Measurements from ENCODE around the gene PLLP.
A peak's percentile ranks its signal among the peaks of the same experiment; 100 is the strongest.
"Not testable (repeated sequence)": the region's sequence is repeated elsewhere in the genome, so short reads cannot be mapped to it uniquely, and the experiment has no call there.

PLLP gene

GRCh38 chr16:57303021-57303909, 18.8 kb upstream of the PLLP start:
- no peak for DNase-seq (ENCODE audit: low spot score)

GRCh38 chr16:57301126-57301817, 16.8 kb upstream of the PLLP start:
- no peak for DNase-seq (ENCODE audit: low spot score)

DNA sequence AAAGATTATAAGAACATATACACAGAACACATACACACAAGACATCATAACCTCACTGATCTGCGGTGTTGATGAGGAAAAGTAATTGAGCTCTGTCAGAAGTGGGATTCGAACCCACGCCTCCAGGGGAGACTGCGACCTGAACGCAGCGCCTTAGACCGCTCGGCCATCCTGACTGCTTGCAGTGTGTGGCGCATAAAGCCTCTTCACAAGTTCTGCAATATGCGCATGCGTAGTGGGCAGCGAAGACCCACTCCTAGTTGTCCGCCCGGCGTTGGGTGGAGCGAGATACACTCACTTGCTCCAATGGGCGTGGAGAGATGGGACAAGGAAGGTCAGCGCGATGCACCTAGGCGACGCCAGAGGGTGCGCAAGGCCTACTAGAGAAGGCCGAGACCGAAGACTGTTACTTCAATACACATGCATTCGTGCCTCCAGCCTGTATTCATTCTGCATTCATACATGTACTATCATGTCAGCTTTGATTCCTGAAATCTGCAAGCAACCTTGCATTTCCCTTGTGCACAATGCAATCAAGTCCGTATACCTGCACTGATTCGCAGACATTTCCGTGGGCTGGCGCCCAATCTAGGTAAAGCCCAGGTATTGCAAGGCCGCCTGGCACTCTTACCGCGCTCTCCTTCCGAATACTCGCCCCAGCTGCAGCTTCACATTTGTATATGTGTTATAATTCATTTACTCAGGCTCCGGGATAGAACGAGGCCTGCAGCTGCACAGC, 16.1 kb upstream of the PLLP start:
- DNase-seq (ENCODE audit: low spot score), result peak; percentile 96

DNA sequence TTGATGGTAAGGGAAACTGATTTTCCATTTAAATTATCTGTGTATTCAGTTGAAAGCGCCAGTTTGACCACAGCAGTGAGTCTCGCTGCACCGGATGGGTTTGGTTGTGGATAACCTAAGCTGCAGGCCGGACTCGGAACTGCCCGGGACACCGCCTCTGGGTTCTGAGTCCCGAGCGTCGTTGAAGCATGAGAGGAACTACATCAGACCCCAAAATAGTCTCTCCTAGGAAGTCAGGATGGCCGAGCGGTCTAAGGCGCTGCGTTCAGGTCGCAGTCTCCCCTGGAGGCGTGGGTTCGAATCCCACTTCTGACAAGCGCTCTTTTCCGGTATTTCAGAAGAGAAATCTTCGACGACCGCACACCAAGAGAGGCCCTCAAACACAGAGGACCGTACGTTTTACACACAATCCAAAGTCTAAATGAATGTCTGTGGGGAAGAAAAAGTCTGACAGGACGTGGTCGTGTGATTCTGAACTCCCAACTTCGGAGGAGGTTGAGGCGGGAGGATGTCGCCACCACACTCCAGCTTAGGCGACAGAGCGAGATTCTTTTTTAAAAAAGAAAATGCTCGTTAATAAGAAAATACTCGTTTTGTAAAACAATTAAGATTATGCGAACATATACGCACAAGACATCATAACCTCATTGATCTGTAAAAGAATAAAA, 15.4 kb upstream of the PLLP start:
- DNase-seq (ENCODE audit: low spot score), result peak; percentile 84

DNA sequence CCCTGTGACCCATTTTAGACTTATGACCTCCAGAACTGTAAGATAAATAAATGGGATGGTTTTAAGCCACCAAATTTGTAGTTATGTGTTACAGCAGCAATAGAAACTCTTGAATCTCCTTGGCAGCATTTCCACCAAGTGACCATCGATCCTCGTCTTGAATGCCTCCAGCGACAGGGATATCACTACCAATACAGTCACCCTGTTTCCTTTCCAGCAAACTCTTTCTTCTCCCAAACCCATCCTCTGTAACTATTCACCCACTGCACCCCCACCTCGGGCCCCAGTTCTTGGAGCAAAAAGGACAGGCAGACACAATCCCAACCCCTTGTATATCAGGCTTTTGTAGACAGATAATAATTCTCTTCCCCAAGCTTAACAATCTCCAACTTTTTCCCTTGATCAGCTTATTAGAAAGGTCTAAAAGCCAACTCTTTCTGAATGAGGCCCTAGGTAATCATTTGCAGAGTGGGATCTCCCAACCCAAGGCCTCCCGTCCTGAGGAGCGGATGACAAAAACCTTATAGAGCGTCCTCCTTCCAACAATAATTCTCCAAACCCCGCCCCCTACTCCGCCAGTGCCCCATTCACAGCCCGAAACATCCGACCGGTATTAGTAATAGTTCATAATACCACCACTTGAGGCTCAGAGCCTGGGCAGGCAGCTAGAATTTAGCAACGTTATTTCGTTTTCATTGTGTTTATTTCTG, 14.7 kb upstream of the PLLP start:
- DNase-seq (ENCODE audit: low spot score), result peak; percentile 65

GRCh38 chr16:57297856-57298255, 13.4 kb upstream of the PLLP start:
- DNase-seq (ENCODE audit: low spot score), result no peak

DNA sequence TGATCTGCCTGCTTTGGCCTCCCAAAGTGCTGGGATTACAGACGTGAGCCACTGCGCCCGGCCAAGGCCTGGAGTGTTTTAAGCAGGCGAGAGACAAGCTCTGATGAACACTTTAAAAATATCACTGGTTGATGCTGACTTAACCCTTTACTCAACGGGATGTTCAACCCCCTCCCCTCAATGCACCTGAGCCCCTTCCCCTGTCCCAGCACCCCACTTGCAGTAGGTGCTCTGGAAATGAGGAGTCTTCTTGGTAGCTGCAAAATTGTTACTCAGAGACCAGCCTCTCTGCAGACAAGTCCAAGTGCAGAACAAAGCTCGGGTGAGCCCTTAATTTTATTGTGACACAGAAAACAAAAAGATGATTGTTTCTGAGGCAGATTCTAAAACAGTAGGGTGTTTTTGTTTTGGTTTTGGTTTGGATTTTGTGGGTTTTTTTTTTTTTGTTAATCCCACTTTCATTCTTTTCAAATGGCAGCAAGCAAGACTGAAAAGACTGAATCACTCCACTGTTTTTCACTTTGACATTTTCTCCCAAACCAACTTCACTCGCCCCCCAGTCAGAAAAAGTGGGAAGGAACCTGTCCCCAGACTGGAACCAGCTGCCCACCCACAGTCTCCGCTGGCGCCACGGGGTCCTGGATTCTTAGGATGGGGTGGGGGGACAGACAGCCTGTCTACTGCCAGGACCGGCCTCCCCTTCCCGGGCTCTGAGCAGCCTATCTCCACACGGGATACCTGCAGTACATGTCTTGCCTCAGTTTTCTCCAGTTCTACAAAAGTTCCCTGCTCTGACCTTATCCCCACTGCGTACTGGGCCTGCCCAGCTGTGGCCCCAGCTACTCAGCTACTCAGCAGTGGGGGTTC, 5.2 kb upstream of the PLLP start:
- DNase-seq (ENCODE audit: low spot score), result no peak

DNA sequence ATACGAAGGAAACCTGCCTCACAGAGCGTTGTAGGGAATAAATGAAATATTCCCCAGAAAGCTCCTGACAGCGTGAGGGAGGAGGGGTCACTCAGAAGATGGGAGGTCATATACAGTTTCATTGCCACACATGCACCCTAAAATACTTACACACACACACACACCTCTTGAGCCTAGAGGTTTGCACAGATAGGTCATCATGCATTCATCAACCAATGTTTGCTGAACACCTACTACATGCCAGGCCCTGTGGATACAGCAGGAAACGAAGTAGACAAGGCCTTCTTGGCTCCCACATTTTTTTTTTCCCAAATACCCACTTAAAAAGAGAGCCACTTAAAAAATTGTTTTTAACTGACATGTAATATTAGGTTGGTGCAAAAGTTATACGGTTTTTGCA, 907 bp upstream of the PLLP start:
- no peak for DNase-seq (ENCODE audit: low spot score)

DNA sequence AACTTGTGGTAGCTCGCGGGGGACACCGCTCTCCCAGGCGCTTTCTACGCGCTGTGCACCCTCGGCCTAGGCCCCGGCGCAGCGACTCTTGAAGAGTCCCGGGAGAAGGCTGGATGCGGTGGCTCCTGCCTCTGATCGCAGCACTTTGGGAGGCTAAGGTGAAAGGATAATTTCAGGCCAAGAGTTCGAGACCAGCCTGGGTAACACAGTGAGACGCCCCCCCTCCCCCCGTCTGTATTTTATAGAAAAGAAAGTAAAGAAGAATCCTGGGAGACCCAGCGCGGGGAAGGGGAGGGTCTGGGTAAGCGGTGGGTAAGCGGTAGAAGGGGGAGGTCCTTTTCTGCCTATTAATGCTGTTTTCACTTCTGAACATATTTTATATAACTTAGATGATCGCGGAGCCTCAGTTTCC, 486 bp upstream of the PLLP start:
- no peak for DNase-seq (ENCODE audit: low spot score)

GRCh38 chr16:57283959-57284208, 588 bp downstream of the PLLP start:
- no peak for DNase-seq (ENCODE audit: low spot score)

DNA sequence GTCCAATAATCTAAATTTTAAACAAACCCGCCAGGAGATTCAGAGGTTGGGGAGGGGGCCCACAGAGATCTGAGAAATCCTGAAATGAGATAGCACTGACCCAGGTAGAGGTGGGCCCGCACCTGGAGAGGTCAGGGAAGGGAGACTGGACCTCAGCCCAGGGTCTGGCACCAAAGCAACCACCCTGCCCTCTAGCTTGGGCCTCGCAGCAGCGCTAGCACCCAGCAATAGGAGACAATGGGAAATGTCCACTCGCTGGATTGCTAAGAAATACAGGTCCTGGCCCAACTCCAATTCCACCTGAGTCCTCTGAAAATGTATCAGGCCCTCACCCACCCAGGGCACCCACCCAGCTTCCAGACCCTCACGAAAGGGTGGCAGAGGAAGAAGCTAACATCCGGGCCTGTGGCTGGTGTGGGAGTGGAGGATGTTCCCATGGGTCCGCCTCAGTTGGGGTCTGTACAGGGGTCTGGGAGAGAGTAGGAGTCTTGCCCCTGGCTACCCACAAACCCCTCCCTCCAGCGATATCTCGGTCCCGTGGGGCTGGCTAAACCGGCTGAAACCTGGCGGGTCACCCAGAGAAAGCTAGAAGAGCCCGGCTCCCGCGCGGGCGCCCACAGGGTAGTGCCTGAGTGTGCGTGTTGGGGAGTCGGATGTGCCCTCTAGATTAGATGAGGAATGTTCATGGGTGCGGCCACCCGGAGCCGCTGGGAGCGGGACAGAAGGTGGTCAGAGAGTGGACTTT, 1.1 kb downstream of the PLLP start:
- no peak for DNase-seq (ENCODE audit: low spot score)

DNA sequence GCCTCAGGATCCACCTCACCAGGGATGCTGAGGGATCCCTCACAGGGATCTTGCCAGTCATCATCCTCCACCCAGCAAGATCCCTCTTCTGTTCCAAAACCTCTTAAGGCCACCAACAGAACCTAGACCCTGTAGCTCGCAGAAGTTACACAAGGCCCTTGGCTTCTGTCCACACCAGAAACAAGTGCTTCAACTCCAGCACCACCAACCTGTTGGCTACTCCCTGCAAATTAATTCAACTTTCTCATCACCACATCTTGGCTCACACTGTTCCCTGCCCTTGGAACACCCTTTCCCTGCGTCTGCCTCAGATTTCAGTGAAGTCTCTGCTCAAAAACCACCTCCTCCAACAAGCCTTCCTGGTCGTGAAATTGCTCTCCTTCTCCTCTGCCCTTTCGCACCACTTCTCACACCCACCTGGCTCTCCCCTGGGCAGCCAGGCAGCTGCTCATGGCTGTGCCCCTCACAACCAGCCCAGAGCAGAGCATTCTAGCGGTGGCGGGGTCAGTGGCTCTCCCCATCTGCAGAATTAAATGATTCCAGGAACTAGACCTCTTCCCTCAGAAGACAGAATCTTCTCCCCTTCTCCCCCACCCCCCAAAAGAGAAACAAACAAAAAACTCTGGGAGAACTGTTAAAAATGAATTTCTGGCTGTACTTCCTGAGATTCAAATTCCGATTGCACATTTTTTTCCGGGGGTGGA, 1.8 kb downstream of the PLLP start:
- no peak for DNase-seq (ENCODE audit: low spot score)

- no peak for DNase-seq (ENCODE audit: low spot score)
Measured at GRCh38 chr16:57281791-57282190, 2.7 kb downstream of the PLLP start.

GRCh38 chr16:57279780-57280638, 4.5 kb downstream of the PLLP start:
- DNase-seq (ENCODE audit: low spot score), result no peak

- DNase-seq (ENCODE audit: low spot score), result no peak
Measured at GRCh38 chr16:57278494-57278893, 6.0 kb downstream of the PLLP start.

GRCh38 chr16:57277586-57277985, 6.9 kb downstream of the PLLP start:
- DNase-seq (ENCODE audit: low spot score), result peak; percentile 83

DNA sequence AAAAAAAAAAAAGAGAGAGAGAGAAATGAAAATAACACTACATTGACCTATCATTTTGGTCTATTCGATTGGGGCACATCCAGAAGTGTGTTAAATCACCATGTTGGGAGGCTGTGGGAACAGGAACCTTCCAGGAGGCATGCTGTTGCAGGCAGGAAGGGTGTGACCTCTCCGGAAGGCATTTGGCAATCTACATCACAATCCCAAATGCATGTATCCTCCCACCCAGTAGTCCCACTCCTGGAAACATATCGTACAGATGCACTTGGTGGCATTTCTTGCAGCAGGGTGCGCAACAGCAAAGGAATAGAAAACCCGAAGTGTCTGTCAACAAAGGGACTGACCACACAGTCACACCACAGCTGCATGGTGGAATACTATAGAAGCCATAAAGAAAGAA, 7.9 kb downstream of the PLLP start:
- DNase-seq (ENCODE audit: low spot score), result no peak

DNA sequence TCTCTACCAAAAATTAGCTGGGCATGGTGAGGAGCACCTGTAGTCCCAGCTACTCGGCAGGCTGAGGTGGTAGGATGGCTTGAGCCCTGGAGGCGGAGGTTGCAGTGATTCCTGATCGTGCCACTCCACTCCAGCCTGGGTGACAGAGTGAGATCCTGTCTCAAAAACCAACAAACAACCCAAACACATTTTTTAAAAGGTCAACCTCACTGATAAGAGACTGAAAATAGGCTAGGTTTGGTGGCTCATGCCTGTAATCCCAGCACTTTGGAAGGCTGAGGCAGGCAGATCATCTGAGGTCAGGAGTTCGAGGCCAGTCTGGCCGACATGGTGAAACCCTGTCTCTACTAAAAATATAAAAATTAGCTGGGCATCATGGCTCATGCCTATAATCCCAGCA, 8.5 kb downstream of the PLLP start:
- not testable (repeated sequence) for DNase-seq (ENCODE audit: low spot score)

DNA sequence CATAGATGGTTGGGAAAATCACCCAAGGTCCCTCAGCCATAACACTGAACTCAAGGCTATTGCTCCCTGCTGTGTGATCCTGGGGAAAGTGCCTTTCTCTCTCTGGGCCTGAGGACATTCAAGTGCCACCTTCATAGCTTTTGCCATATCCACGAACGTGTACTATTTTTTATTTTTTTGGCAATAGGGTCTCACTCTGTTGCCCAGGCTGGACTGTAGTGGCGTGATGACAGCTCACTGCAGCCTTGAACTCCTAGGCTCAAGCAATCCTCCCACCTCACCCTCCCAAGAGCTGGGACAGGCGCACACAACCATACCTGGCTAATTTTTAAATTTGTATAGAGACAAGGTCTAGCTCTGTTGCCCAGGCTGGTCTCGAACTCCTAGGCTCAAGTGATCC, 10.6 kb downstream of the PLLP start:
- DNase-seq (ENCODE audit: low spot score), result no peak

Data from hepatic stellate cell (primary cell).